Peyer's patch (tissue), 4 donors: ENCODE results near the gene MINDY4.

ENCODE experiments used
- POLR2A ChIP-seq, 2 donors: fragments of 450-650 bp; IDR thresholded peaks; one replicate each; pipeline ENCODE4 v1.5.1; 2017; ENCODE audit warnings: antibody characterized with exemption in 2 of 2, mild to moderate bottlenecking in 2 of 2, moderate library complexity in 2 of 2
- TF ChIP-seq, protein P1 (sequence below), 6 experiments: fragments of 450-650 bp in 4 of 6; fragments of 200-600 bp in 2 of 6; sonication (generic) in 1 of 6; IDR thresholded peaks; one replicate each; pipeline ENCODE4 v1.5.1; 2017 to 2019; ENCODE audit warnings: antibody characterized with exemption in 6 of 6, mild to moderate bottlenecking in 3 of 6, moderate library complexity in 1 of 6

DNA sequence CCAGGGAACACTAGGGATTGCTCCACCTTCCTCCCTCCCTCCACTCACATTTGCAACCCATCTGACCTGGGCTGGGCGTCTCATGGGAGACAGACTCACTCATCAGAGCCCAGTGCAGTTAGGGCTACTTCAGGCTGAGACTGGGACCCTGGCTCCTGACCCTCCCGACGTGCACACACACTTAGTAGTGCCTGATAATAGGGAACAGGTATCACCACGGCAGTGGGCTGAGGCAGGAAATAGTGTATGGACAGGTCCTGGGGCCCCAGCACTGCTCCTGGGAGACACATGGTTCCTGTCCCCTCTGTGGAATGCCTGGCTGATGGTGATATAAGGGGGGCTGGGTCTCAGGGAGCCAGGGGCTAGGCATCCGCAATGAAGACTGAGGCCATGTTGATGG is 154.7 kb downstream of the MINDY4 start:
- TF ChIP-seq, protein P1, sequence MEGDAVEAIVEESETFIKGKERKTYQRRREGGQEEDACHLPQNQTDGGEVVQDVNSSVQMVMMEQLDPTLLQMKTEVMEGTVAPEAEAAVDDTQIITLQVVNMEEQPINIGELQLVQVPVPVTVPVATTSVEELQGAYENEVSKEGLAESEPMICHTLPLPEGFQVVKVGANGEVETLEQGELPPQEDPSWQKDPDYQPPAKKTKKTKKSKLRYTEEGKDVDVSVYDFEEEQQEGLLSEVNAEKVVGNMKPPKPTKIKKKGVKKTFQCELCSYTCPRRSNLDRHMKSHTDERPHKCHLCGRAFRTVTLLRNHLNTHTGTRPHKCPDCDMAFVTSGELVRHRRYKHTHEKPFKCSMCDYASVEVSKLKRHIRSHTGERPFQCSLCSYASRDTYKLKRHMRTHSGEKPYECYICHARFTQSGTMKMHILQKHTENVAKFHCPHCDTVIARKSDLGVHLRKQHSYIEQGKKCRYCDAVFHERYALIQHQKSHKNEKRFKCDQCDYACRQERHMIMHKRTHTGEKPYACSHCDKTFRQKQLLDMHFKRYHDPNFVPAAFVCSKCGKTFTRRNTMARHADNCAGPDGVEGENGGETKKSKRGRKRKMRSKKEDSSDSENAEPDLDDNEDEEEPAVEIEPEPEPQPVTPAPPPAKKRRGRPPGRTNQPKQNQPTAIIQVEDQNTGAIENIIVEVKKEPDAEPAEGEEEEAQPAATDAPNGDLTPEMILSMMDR (IDR thresholded peaks at IDR 0.05): no peak
- TF ChIP-seq POLR2A (IDR thresholded peaks at IDR 0.05): no peak
